ENCODE measurements around the gene CHRNB2. TPM values are rescaled to one million over a fixed set of nuclear protein-coding genes. Genes with fewer than 3 reads are reported as not detected.
A peak's percentile ranks its signal among the peaks of the same experiment; 100 is the strongest.

Gene CHRNB2
- total and polyA plus RNA-seq, 2 experiments from 2014 or later: 0.12 TPM; not detected in 1

DNA sequence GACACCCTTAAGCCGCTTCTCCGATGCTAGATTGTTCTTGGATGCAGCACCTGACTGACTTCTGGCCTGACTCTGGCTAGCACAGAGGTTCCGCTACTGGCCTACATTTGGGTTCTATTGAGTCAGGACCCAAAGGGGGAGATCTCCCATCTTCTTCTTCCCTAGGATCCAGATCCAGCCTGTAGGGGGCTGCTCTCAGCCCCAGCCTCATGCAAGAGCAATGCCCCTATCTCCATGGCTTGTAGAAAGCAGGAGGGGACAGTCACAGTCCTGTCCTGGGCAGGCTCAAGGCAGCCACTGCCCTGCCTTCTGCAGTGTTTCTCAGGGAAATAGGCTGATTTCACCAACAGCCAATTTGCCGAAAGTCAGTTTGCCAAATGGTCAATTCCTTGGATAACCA lies 46.7 kb downstream of the CHRNB2 start:
- Histone ChIP-seq H3K4me1 (ENCODE audit: low read depth) (peaks cover 16% of the 10 kb centered on the region), H3K9me3 (ENCODE audit: low read depth) (no peaks in the 10 kb centered on the region), H3K27me3 (no peaks in the 10 kb centered on the region), H3K27ac (no peak overlapping the region), H3K4me3 (no peak overlapping the region), H3K36me3 (no peaks in the 10 kb centered on the region)
- DNase-seq (ENCODE audit: low read depth in 1 of 2, low spot score in 1 of 2): no peak
- peak; percentile 2 for TF ChIP-seq CTCF (IDR thresholded peaks at IDR 0.05; ENCODE audit: low read depth, low read length)

DNA sequence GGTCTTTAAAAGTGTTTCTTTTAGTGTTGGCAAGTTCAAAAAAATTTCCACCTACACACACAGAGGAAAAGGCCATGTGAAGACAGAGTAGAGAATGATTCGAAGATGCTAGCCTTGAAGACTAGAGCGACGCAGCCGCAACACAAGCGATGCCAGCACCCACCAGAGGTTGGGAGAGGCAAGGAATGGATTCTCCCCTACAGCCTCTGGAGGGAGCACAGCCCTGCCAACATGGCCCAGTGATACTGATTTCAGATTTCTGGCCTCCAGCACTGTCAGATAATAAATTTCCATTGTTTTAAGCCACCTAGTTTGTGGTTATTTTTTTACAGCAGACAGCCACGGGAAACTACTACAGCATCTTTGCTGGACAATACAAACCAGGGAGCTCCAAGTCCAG lies 47.3 kb downstream of the CHRNB2 start:
- no peak overlapping the region for H3K27ac ChIP-seq
- peak in 1 of 2 donors; percentile 18 for DNase-seq (ENCODE audit: low read depth in 1 of 2, low spot score in 1 of 2)
- H3K9me3 ChIP-seq (ENCODE audit: low read depth): no peaks in the 10 kb centered on the region
- peak; percentile 12 for TF ChIP-seq CTCF (IDR thresholded peaks at IDR 0.05; ENCODE audit: low read depth, low read length)
- H3K36me3 ChIP-seq: no peaks in the 10 kb centered on the region
- no peak overlapping the region for H3K4me3 ChIP-seq
- H3K27me3 ChIP-seq: no peaks in the 10 kb centered on the region
- peaks cover 16% of the 10 kb centered on the region for H3K4me1 ChIP-seq (ENCODE audit: low read depth)

- DNase-seq (ENCODE audit: low read depth in 1 of 2, low spot score in 1 of 2): no peak
- TF ChIP-seq CTCF (IDR thresholded peaks at IDR 0.05; ENCODE audit: low read depth, low read length): no peak
- Histone ChIP-seq H3K4me3 (no peak overlapping the region), H3K4me1 (ENCODE audit: low read depth) (peaks cover 16% of the 10 kb centered on the region), H3K9me3 (ENCODE audit: low read depth) (no peaks in the 10 kb centered on the region), H3K27ac (no peak overlapping the region), H3K27me3 (no peaks in the 10 kb centered on the region), H3K36me3 (no peaks in the 10 kb centered on the region)
Measured at GRCh38 chr1:154615411-154615810, 47.8 kb downstream of the CHRNB2 start.

DNA sequence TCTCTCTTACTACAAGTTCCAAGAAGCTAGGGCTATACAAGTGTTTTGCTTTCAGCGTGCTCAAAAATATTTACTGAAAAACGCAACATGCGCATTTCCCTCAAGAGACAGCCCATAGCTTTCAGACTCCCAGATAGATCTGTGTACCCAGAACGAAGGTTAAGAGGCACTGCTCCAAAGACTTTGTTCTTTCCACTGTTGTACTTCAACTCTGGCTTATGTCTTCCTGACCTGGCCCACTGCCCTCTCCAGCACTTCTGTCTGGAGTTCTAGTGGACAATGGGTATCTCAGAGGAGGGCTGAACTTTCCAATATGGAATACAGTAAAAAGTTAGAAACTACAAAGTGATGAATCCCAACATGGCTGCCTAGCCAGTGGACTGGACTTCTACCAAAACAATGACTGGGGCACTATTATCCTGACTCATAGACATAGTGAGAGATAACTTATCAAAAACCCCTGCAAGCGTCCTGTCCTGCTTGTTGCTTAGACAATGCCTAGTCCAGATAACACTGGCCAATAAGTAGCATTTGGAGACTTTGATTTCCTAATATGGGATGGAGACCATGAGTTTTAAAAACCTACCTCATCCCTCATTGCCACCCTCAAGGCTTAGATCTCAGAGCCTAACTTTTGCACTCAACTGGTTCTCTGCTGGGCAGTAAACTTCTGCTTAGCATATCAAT lies 49.2 kb downstream of the CHRNB2 start:
- Histone ChIP-seq H3K27ac (no peak overlapping the region), H3K4me3 (no peak overlapping the region), H3K4me1 (ENCODE audit: low read depth) (peaks cover 17% of the 10 kb centered on the region), H3K36me3 (no peaks in the 10 kb centered on the region), H3K27me3 (no peaks in the 10 kb centered on the region), H3K9me3 (ENCODE audit: low read depth) (no peaks in the 10 kb centered on the region)
- TF ChIP-seq CTCF (IDR thresholded peaks at IDR 0.05; ENCODE audit: low read depth, low read length): no peak
- peak in 1 of 2 donors; percentile 53 for DNase-seq (ENCODE audit: low read depth in 1 of 2, low spot score in 1 of 2)

- Histone ChIP-seq H3K4me1 (ENCODE audit: low read depth) (peaks cover 27% of the 10 kb centered on the region), H3K27me3 (no peaks in the 10 kb centered on the region), H3K27ac (no peak overlapping the region), H3K36me3 (no peaks in the 10 kb centered on the region), H3K9me3 (ENCODE audit: low read depth) (no peaks in the 10 kb centered on the region), H3K4me3 (no peak overlapping the region)
- no peak for TF ChIP-seq CTCF (IDR thresholded peaks at IDR 0.05; ENCODE audit: low read depth, low read length)
- no peak for DNase-seq (ENCODE audit: low read depth in 1 of 2, low spot score in 1 of 2)
Measured at GRCh38 chr1:154619181-154619948, 51.8 kb downstream of the CHRNB2 start.
